Body of pancreas (tissue), 4 donors: ENCODE measurements around the gene SLC22A23. TPM values are rescaled to one million over a fixed set of nuclear protein-coding genes. Genes with fewer than 3 reads are reported as not detected.

ENCODE experiments used
- ATAC-seq: fragments of 150-250 bp; one replicate; pipeline ENCODE4 v1.9.1; 2016
- DNase-seq, 4 donors: peaks; one replicate each; pipeline ENCODE4 v3.0.0-alpha.2; 2019
- H3K27ac ChIP-seq, 4 donors: fragments of 200-600 bp; sonication (generic); 1 replicate in 3 of 4; 2 replicates in 1 of 4; pipeline versions ENCODE4 v1.5.1 to v1.6.1; 2016 to 2019; ENCODE audit warnings: mild to moderate bottlenecking in 1 of 4, mixed read lengths in 1 of 4, moderate library complexity in 1 of 4
- H3K27me3 ChIP-seq, 2 donors: fragments of 200-600 bp; sonication (generic); one replicate each; pipeline ENCODE4 v1.6.0; 2016; ENCODE audit warnings: mild to moderate bottlenecking in 1 of 2
- H3K36me3 ChIP-seq, 2 donors: fragments of 200-600 bp; sonication (generic); replicated peaks in 1 of 2; 2 replicates each; pipeline ENCODE4 v1.5.1; 2016; ENCODE audit warnings: low read depth in 2 of 2; ENCODE audit not compliant: insufficient read depth in 1 of 2
- H3K4me1 ChIP-seq: fragments of 200-600 bp; sonication (generic); one replicate; pipeline ENCODE4 v1.6.0; 2016
- H3K4me3 ChIP-seq, 2 donors: fragments of 200-600 bp; sonication (generic); 1 replicate in 1 of 2; 2 replicates in 1 of 2; pipeline ENCODE4 v1.5.1; 2016 to 2019
- H3K9me3 ChIP-seq, 3 donors: fragments of 200-600 bp; sonication (generic); 1 replicate in 2 of 3; 2 replicates in 1 of 3; pipeline ENCODE4 v1.5.1; 2016
- CTCF ChIP-seq, 7 experiments: fragments of 450-650 bp in 4 of 7; fragments of 200-600 bp in 3 of 7; sonication (generic) in 3 of 7; IDR thresholded peaks; one replicate each; pipeline ENCODE4 v1.5.1; 2016 to 2019; ENCODE audit warnings: antibody characterized with exemption in 7 of 7
- POLR2A ChIP-seq, 3 donors: fragments of 450-650 bp; IDR thresholded peaks; one replicate each; pipeline ENCODE4 v1.6.1; 2016; ENCODE audit warnings: antibody characterized with exemption in 3 of 3, mild to moderate bottlenecking in 2 of 3
- WGBS, 2 donors: methylation state at CpG; one replicate each; pipeline ENCODE4 v1.1.5; 2017; 5-methylcytosine and 5-hydroxymethylcytosine counted together
- intact Hi-C: fragments of 100-400 bp; cut with DNase I; formaldehyde crosslinking; loops from one replicate; pipeline ENCODE4 v1.15.1; 2023
- total RNA-seq, 2 donors: library from RNA; depleted of rRNA; stranded (reverse); fragments of >200 nt; gene quantifications; one replicate each; pipeline ENCODE4 v1.1.0, GENCODE V29; 2016

The SLC22A23 gene
- total RNA-seq, 2 donors from 2014 or later: 20.4 to 32.2 TPM

DNA sequence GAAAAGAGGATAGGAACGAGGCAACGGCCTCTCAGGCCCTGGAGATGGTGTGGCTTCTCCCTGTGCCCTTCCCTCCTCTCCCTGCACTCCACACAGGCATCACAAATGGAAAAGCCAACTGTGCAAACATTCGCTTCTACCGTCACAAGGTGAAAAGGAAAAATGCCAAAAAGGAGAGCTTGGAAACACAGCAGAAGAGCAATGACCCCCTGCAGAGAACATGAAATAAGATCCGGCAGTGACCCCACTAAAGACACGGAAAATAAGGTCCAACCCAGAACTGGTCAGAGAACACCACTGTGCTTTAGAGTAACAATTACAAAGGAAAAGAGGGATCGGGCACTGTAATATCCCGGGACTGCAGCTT lies 63.0 kb downstream of the SLC22A23 start:
- no peak overlapping the region for H3K4me3 ChIP-seq
- no peaks in the 10 kb centered on the region for H3K27me3 ChIP-seq
- WGBS, 2 donors: 37 to 46% methylated on average over 8 of the region's 8 CpGs
- H3K4me1 ChIP-seq: peaks cover 34% of the 10 kb centered on the region
- H3K36me3 ChIP-seq: no peaks in the 10 kb centered on the region
- H3K27ac ChIP-seq: peak overlapping the region in 3 of 4 donors; percentile 18 to 49 (median 41)
- TF ChIP-seq POLR2A (IDR thresholded peaks at IDR 0.05) (no peak), CTCF (IDR thresholded peaks at IDR 0.05) (no peak)
- H3K9me3 ChIP-seq: no peaks in the 10 kb centered on the region
- DNase-seq (peak in 2 of 4 donors; percentile 27 to 40), ATAC-seq (peak; percentile 53)
- intact Hi-C loops: no loop called here

GRCh38 chr6:3392930-3393835 lies 63.7 kb downstream of the SLC22A23 start:
- intact Hi-C loops: no loop called here
- no peak for TF ChIP-seq CTCF (IDR thresholded peaks at IDR 0.05)
- no peak for TF ChIP-seq POLR2A (IDR thresholded peaks at IDR 0.05)
- no peaks in the 10 kb centered on the region for H3K36me3 ChIP-seq
- no peak overlapping the region for H3K4me3 ChIP-seq
- DNase-seq (no peak), ATAC-seq (no peak)
- H3K4me1 ChIP-seq: peaks cover 28% of the 10 kb centered on the region
- no peaks in the 10 kb centered on the region for H3K9me3 ChIP-seq
- H3K27ac ChIP-seq: peak overlapping the region in 3 of 4 donors; percentile 18 to 49 (median 41)
- H3K27me3 ChIP-seq: no peaks in the 10 kb centered on the region
- 55 to 61% methylated on average over 13 of the region's 13 CpGs for WGBS, 2 donors

DNA sequence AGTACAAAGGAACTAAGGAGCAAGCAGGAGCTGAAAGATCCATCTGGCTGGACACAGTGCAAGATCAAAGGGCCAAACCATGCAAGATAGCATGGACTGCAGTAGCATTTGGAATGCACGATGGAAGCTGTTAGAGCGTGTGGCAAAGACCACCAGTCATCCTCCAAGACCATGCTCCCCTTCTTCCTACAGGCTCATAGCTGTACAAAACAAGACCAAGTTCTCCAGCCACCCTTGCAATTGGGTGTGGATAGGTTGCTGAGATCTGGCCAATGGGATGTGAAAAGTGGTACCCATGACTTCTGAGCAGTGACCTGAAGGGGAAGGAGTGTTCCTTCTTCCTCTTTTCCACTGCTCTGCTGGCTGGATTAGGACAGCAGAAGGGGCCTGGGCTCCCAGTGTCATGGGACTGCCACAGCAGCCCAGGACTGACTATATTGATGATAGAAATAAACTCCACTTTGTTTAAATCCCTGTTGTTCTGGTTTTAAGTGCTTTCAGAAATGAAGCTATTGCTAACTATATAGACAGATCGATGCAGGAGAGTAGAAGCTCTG lies 64.9 kb downstream of the SLC22A23 start:
- H3K27me3 ChIP-seq: no peaks in the 10 kb centered on the region
- ATAC-seq (no peak), DNase-seq (no peak)
- TF ChIP-seq CTCF (IDR thresholded peaks at IDR 0.05): no peak
- TF ChIP-seq POLR2A (IDR thresholded peaks at IDR 0.05): no peak
- no peak overlapping the region for H3K4me3 ChIP-seq
- no peaks in the 10 kb centered on the region for H3K9me3 ChIP-seq
- H3K27ac ChIP-seq: no peak overlapping the region
- peaks cover 18% of the 10 kb centered on the region for H3K4me1 ChIP-seq
- intact Hi-C loops: no loop called here
- 98 to 99% methylated on average over 3 of the region's 3 CpGs for WGBS, 2 donors
- no peaks in the 10 kb centered on the region for H3K36me3 ChIP-seq

DNA sequence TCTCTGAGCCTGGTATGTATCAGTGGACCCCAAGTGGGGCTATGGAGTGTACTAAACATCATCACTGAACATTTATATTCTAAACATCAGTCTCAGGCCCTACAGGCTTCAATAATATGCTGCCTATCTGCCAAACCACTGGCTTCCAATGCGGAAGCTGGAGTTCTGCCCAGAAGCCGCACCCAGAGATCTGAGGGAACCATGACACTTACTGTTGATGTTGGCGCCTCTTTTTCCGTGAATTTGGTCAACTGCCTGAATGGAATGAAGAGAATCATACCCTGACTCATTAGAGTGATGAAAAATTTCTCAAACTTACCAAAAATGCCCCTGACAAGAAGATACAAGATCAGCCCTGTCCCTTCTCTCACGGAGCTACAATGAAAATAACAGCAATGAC lies 66.2 kb downstream of the SLC22A23 start:
- no peak for TF ChIP-seq CTCF (IDR thresholded peaks at IDR 0.05)
- intact Hi-C loops: no loop called here
- no peak overlapping the region for H3K4me3 ChIP-seq
- no peaks in the 10 kb centered on the region for H3K36me3 ChIP-seq
- H3K27me3 ChIP-seq: no peaks in the 10 kb centered on the region
- peaks cover 23% of the 10 kb centered on the region for H3K4me1 ChIP-seq
- WGBS, 2 donors: 81 to 89% methylated on average over 5 of the region's 5 CpGs
- DNase-seq (peak in 1 of 4 donors; percentile 23), ATAC-seq (no peak)
- H3K27ac ChIP-seq: no peak overlapping the region
- no peaks in the 10 kb centered on the region for H3K9me3 ChIP-seq
